Measurements from ENCODE around the gene HEXD.

GRCh38 chr17:82477934-82478333 lies 59.8 kb downstream of the HEXD start:
- TF ChIP-seq SIN3A (IDR thresholded peaks at IDR 0.05; ENCODE audit: borderline replicate concordance, insufficient read depth, low read length) (no peak), POLR2AphosphoS5 (IDR thresholded peaks at IDR 0.05; ENCODE audit: low read depth, low read length) (no peak)
